K562 (cell line): ENCODE results near the gene CDCA7. TPM values are rescaled to one million over a fixed set of nuclear protein-coding genes. Genes with fewer than 3 reads are reported as not detected.

ENCODE experiments used
- ATAC-seq: fragments of 200-7000 bp; cut with Tn5 transposase; 3 replicates; pipeline ENCODE4 v1.9.1; 2020; ENCODE audit warnings: moderate library complexity
- BruUV-seq: library from RNA; stranded (reverse); fragments of 400-500 nt; replicated peaks from 2 replicates; lab custom pipeline; 2021; lab: Mats Ljungman, UMichigan
- CTCF ChIA-PET: fragments of 300-600 bp; formaldehyde crosslinking; extraction: SDS; loops from one replicate; lab custom pipeline; 2021; ENCODE audit warnings: low intra/inter-chr PET ratio; lab: Yijun Ruan, JAX
- POLR2A ChIA-PET: fragments of 300-600, 350-650 bp; sonication (Branson Sonifier 250); formaldehyde crosslinking; extraction: SDS; loops from one replicate; lab custom pipeline; 2021; ENCODE audit warnings: antibody characterized with exemption, inconsistent platforms; lab: Yijun Ruan, JAX
- DNase-seq, 4 experiments: peaks; one replicate each; pipeline versions ENCODE4 v3.0.0 to v3.0.0-alpha.2; 2011 to 2018; ENCODE audit warnings: low spot score in 3 of 4, mixed read lengths in 3 of 4; ENCODE audit errors: extremely low read depth in 1 of 4
- FAIRE-seq: peaks from 2 replicates; lab custom pipeline; 2011; peaks lifted over from hg19 to GRCh38; lab: Jason Lieb, UNC
- H2AFZ ChIP-seq: 2 replicates; pipeline ENCODE4 v1.6.0; 2011; ENCODE audit warnings: low read depth, low read length, control low read depth, inconsistent platforms
- H3K27ac ChIP-seq: fragments of 200-600 bp; 3 replicates; pipeline ENCODE4 v1.8.0; 2011; ENCODE audit warnings: low read depth, mild to moderate bottlenecking, control low read depth, inconsistent platforms, low read length, moderate library complexity, mixed read lengths; ENCODE audit errors: extremely low read depth
- H3K27me3 ChIP-seq, 2 experiments: fragments of 300-600 bp in 1 of 2; 2 replicates in 1 of 2; 3 replicates in 1 of 2; pipeline versions ENCODE4 v1.6.0 to v1.8.0; 2011; ENCODE audit warnings: inconsistent platforms in 2 of 2, low read length in 2 of 2, mild to moderate bottlenecking in 1 of 2, mixed read lengths in 1 of 2, moderate library complexity in 1 of 2; ENCODE audit not compliant: control insufficient read depth in 2 of 2, insufficient read depth in 2 of 2
- H3K36me3 ChIP-seq: fragments of 300-600 bp; 3 replicates; pipeline ENCODE4 v1.8.0; 2011; ENCODE audit warnings: mild to moderate bottlenecking, low read length, inconsistent platforms; ENCODE audit not compliant: control insufficient read depth, insufficient read depth
- H3K4me1 ChIP-seq, 2 experiments: fragments of 200-600 bp in 1 of 2; replicated peaks in 1 of 2; 2 replicates in 1 of 2; 3 replicates in 1 of 2; pipeline versions ENCODE4 v1.5.1 to v1.8.0; 2011; ENCODE audit warnings: inconsistent platforms in 2 of 2, low read length in 2 of 2, mild to moderate bottlenecking in 1 of 2, mixed read lengths in 1 of 2, moderate library complexity in 1 of 2; ENCODE audit not compliant: control insufficient read depth in 2 of 2, insufficient read depth in 2 of 2
- H3K4me2 ChIP-seq: 2 replicates; pipeline ENCODE4 v1.6.1; 2011; ENCODE audit warnings: low read length, control low read depth, inconsistent platforms, mixed read lengths; ENCODE audit not compliant: insufficient read depth
- H3K4me3 ChIP-seq: fragments of 200-600 bp; sonication (generic), shearing (Covaris generic); 2 replicates; pipeline ENCODE4 v1.5.1; 2016; ENCODE audit warnings: control low read depth, inconsistent platforms
- H3K79me2 ChIP-seq: fragments of 200-600 bp; 3 replicates; pipeline ENCODE4 v1.8.0; 2011; ENCODE audit warnings: low read length, inconsistent platforms; ENCODE audit not compliant: control insufficient read depth, insufficient read depth
- H3K9ac ChIP-seq, 2 experiments: 2 replicates each; pipeline versions ENCODE4 v1.6.0 to v1.6.1; 2011; ENCODE audit warnings: low read depth in 2 of 2, low read length in 2 of 2, control low read depth in 1 of 2, inconsistent platforms in 1 of 2, mild to moderate bottlenecking in 1 of 2, mixed read lengths in 1 of 2; ENCODE audit not compliant: insufficient read depth in 1 of 2
- H3K9me1 ChIP-seq: one replicate; pipeline ENCODE4 v1.6.0; 2011; ENCODE audit warnings: inconsistent platforms, mild to moderate bottlenecking, low read length, moderate library complexity; ENCODE audit not compliant: control insufficient read depth, insufficient read depth
- H3K9me3 ChIP-seq: replicated peaks from 2 replicates; pipeline ENCODE4 v1.5.1; 2011; ENCODE audit warnings: low read depth, low read length, inconsistent platforms; ENCODE audit not compliant: control insufficient read depth, insufficient read depth
- H4K20me1 ChIP-seq: replicated peaks from 2 replicates; pipeline ENCODE4 v1.6.1; 2011; ENCODE audit warnings: low read length, inconsistent platforms, mixed read lengths; ENCODE audit not compliant: control insufficient read depth, insufficient read depth
- ATF2 ChIP-seq: sonication (generic); formaldehyde crosslinking; IDR thresholded peaks from 2 replicates; pipeline ENCODE4 v1.8.1; 2022; ENCODE audit warnings: missing genetic modification reagents
- CREB3L1 ChIP-seq: fragments of 450-650 bp; IDR thresholded peaks from 2 replicates; pipeline ENCODE4 v1.6.1; 2014; ENCODE audit warnings: low read depth, mild to moderate bottlenecking, moderate library complexity, borderline replicate concordance
- EP400 ChIP-seq: fragments of 450-650 bp; IDR thresholded peaks from 2 replicates; pipeline ENCODE4 v1.6.1; 2017; ENCODE audit warnings: antibody characterized with exemption, mild to moderate bottlenecking, moderate library complexity
- FOXA3 ChIP-seq, 2 experiments: fragments of 450-650 bp in 1 of 2; sonication (generic) in 1 of 2; formaldehyde crosslinking; IDR thresholded peaks in 1 of 2; conservative IDR thresholded peaks in 1 of 2; 2 replicates each; pipeline versions ENCODE4 v1.4.0 to v1.8.0; 2020 to 2022; ENCODE audit warnings: mild to moderate bottlenecking in 2 of 2, missing genetic modification reagents in 1 of 2
- IRF1 ChIP-seq: sonication (generic); formaldehyde crosslinking; IDR thresholded peaks from 2 replicates; pipeline ENCODE4 v1.8.0; 2022; ENCODE audit warnings: missing genetic modification reagents, mild to moderate bottlenecking, borderline replicate concordance
- WGBS: fragments of 100-300 bp; shearing (Covaris generic); methylation state at CpG from one replicate; pipeline ENCODE4 v1.1.6; 2016; ENCODE audit warnings: low coverage, mixed read lengths; ENCODE audit not compliant: insufficient coverage; ENCODE audit errors: missing lambda C conversion rate; 5-methylcytosine and 5-hydroxymethylcytosine counted together
- in situ Hi-C: fragments of 300-500 bp; cut with MboI; formaldehyde crosslinking; loops from 4 replicates; pipeline ENCODE4 v1.15.0; 2018; ENCODE audit warnings: inconsistent platforms, mixed read lengths
- intact Hi-C: fragments of 100-400 bp; cut with micrococcal nuclease; formaldehyde crosslinking; loops from 2 replicates; pipeline ENCODE4 v1.14.2; 2022
- polyA plus RNA-seq, 8 experiments: library from polyadenylated mRNA; depleted of rRNA in 4 of 8; stranded (reverse) in 5 of 8; unstranded in 3 of 8; fragments of >200 nt; fragmentation: Nextera tagmentation in 2 of 8; fragmentation: Illumina TruSeq in 1 of 8; extraction: Ambion mirVana in 2 of 8; extraction: Trizol in 1 of 8; gene quantifications; 2 replicates each; pipeline versions ENCODE4 v1.2.1 to v1.2.3, GENCODE V29; 2011 to 2014; ENCODE audit warnings: inconsistent platforms in 1 of 8, missing spikeins in 1 of 8
- total RNA-seq, 7 experiments: library from RNA; depleted of rRNA in 6 of 7; stranded (reverse); fragments of >200 nt in 6 of 7; fragmentation: Illumina TruSeq in 2 of 7; extraction: Trizol in 2 of 7; gene quantifications; 2 replicates each; pipeline versions ENCODE4 v1.2.1 to v1.2.3, GENCODE V29; 2011 to 2021; ENCODE audit warnings: low replicate concordance in 1 of 7

The CDCA7 gene
- total and polyA plus RNA-seq, 9 of the 15 experiments (the other 6 are each of a cell fraction or from before 2014, with no cell fraction given) = 28.5 to 122 (median 51.0) TPM

- no peaks in the 10 kb centered on the region for H3K9me1 ChIP-seq
Observed at GRCh38 chr2:173373290-173373689, 18.6 kb downstream of the CDCA7 start.

More at GRCh38 chr2:173373290-173373689, 18.6 kb downstream of the CDCA7 start:
- DNase-seq (no peak), FAIRE-seq (no peak), ATAC-seq (no peak)
- TF ChIP-seq CREB3L1 = no peak
- no peak for TF ChIP-seq IRF1
- no peak for TF ChIP-seq EP400
- TF ChIP-seq FOXA3 (CRISPR knock-in tag; conservative IDR thresholded peaks at IDR 0.05 in 1 of 2, IDR thresholded peaks at IDR 0.05 in 1 of 2) = no peak
- no peak for TF ChIP-seq ATF2
- 100% methylated on average over 2 of the region's 2 CpGs for WGBS
- Histone ChIP-seq H4K20me1 (no peaks in the 10 kb centered on the region), H3K9me3 (no peaks in the 10 kb centered on the region), H3K9ac (no peak overlapping the region), H3K4me2 (no peak overlapping the region), H3K27ac (no peak overlapping the region), H2AFZ (no peak overlapping the region), H3K27me3 (no peaks in the 10 kb centered on the region), H3K4me1 (no peaks in the 10 kb centered on the region), H3K36me3 (peaks cover 39% of the 10 kb centered on the region; the same call in 2 of the 3 replicates), H3K4me3 (no peak overlapping the region), H3K79me2 (no peaks in the 10 kb centered on the region)
- intact Hi-C loops (no loop called here), in situ Hi-C loops (no loop called here)
- ChIA-PET CTCF (no interaction called here), POLR2A (interaction anchor here (0.6 to 0.7 kb wide), 2 partner anchors 23 to 1487 kb away, joined by 3 read pairs; no protein-coding TSS in a partner anchor)
- BruUV-seq = no TSS peak
